ENCODE measurements around the gene MED8.

GRCh38 chr1:43430831-43431230, 41.2 kb upstream of the MED8 start:
- TF ChIP-seq CTCF (IDR thresholded peaks at IDR 0.05) = no peak
- no peak for TF ChIP-seq BCL3 (IDR thresholded peaks at IDR 0.05)
- TF ChIP-seq MYC (IDR thresholded peaks at IDR 0.05; ENCODE audit: borderline replicate concordance, low read length) = no peak
- TF ChIP-seq REST (IDR thresholded peaks at IDR 0.05) = no peak
